Activated naive CD4-positive, alpha-beta T cell treated with anti-CD3 and anti-CD28 coated beads for 36 hours (primary cell): ENCODE measurements around the gene CFAP46. TPM values are rescaled to one million over a fixed set of nuclear protein-coding genes. Genes with fewer than 3 reads are reported as not detected.
A peak's percentile ranks its signal among the peaks of the same experiment; 100 is the strongest.

Source experiments
- CTCF ChIA-PET: fragments of 350-600 bp; sonication (Branson Sonifier 250); formaldehyde crosslinking; loops from one replicate; lab custom pipeline; 2021; ENCODE audit warnings: antibody characterized with exemption; lab: Charles Lee
- DNase-seq: peaks from one replicate; pipeline ENCODE4 v3.0.0-alpha.2; 2020
- H3K27ac Mint-ChIP-seq: one replicate; pipeline ENCODE4 v1.8.0; 2021; ENCODE audit warnings: mild to moderate bottlenecking, mixed read lengths
- H3K27me3 Mint-ChIP-seq: one replicate; pipeline ENCODE4 v1.8.0; 2021; ENCODE audit warnings: low read depth, mixed read lengths
- H3K36me3 Mint-ChIP-seq: one replicate; pipeline ENCODE4 v1.8.0; 2021; ENCODE audit warnings: low read depth, mixed read lengths
- H3K4me1 Mint-ChIP-seq: one replicate; pipeline ENCODE4 v1.8.0; 2021; ENCODE audit warnings: low read depth, mixed read lengths
- H3K4me3 Mint-ChIP-seq: one replicate; pipeline ENCODE4 v1.8.0; 2021; ENCODE audit warnings: mild to moderate bottlenecking, moderate library complexity, mixed read lengths
- H3K9me3 Mint-ChIP-seq: one replicate; pipeline ENCODE4 v1.8.0; 2021; ENCODE audit warnings: mixed read lengths
- intact Hi-C: fragments of 100-400 bp; cut with micrococcal nuclease; formaldehyde crosslinking; loops from one replicate; pipeline ENCODE4 v1.15.1; 2023
- total RNA-seq, 2 experiments: library from RNA; stranded (reverse); gene quantifications; one replicate each; pipeline ENCODE4 v1.2.3, GENCODE V29; 2021

Gene CFAP46
- total RNA-seq, 2 experiments from 2014 or later: not detected

DNA sequence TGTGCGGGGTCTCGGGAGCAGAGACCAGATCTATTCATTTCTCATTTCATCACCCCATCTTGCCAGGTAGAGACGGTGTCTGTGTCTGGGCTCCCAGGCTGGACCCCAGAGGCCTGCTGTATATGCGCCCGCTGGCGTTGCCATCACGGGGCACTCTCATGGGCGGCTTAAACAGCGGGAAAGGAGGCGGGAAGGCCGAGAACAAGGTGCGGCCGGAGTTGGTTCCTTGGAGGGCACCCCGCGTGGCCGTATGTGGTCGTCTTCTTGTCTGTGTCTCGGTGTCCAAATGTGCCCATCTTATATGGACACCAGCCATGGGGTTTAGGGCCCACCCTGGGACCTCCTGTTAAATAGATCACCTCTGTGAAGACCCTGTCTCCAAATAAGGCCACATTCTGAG, 2.1 kb upstream of the CFAP46 start:
- Mint-ChIP-seq H3K36me3 (no peaks in the 10 kb centered on the region), H3K27ac (no peak overlapping the region), H3K4me3 (no peak overlapping the region), H3K4me1 (peaks cover 5% of the 10 kb centered on the region), H3K9me3 (peaks cover 1% of the 10 kb centered on the region), H3K27me3 (peaks cover 47% of the 10 kb centered on the region)
- no peak for DNase-seq
- CTCF ChIA-PET: no interaction called here
- intact Hi-C loops: loop anchor here (5.0 to 10.0 kb wide), 3 partner anchors 150 to 283 kb away; no protein-coding TSS in a partner anchor

DNA sequence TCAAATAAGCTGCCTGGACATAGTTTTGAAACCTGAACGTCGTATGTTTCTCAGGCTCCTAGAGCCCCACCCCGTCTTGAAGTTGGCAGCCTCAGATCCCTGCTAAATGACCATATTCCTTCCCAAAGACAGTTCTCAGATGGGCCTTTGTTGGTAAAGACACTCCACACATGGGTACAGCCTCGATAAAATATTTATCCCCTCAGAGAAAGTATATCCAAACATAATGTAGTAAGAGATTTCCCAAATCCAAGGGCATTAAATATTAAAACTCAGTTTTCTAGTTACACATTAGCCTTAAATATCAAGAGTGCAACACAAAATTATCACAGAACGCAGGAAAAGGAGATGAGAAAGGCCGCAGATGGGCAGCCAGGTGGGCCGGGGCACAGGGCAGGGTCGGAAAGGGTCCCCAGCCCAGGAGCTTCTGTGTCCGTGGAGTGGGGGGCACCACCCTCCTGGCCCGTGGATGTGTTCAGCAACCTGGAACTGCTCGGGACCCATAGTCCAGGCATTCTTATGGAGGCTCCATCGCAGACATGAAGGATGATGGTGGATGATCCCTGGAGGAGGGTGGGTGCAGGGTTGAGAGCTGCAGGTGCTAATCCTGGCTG, 1.5 kb upstream of the CFAP46 start:
- no peak for DNase-seq
- Mint-ChIP-seq H3K4me3 (no peak overlapping the region), H3K27me3 (peaks cover 53% of the 10 kb centered on the region), H3K9me3 (peaks cover 1% of the 10 kb centered on the region), H3K36me3 (no peaks in the 10 kb centered on the region), H3K27ac (no peak overlapping the region), H3K4me1 (peaks cover 5% of the 10 kb centered on the region)
- intact Hi-C loops: loop anchor here (5.0 to 10.0 kb wide), 3 partner anchors 151 to 283 kb away; no protein-coding TSS in a partner anchor
- CTCF ChIA-PET: no interaction called here

DNA sequence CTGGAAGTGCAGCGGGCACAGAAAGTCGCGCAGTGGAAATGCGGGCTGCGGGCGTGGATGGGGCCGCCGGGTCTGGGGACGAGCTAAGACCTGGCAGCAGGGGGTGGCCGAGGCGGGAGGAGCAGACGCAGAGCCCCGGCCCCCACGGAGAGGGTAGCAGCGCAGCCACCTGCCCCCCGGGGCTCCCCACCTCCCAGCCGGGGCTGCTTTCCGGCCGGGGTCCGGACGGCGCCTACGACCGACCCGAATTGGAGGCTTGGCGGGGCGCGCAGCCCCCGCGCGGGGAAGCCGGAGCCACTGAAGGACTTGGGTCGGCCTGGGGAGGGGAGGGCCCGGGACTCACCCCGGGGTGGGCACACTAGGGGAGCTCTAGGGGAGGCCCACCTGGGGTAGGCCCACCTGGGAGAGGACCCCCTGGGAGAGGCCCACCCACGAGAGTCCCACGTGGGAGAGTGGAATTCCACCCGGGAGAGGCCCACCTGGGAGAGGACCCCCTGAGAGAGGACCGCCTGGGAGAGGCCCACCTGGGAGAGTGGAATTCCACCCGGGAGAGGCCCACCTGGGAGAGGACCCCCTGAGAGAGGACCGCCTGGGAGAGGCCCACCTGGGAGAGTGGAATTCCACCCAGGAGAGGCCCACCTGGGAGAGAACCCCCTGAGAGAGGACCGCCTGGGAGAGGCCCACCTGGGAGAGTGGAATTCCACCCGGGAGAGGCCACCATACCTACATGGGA, 854 bp upstream of the CFAP46 start:
- peak overlapping the region; percentile 72 for H3K4me3 Mint-ChIP-seq
- intact Hi-C loops: loop anchor here (5.0 to 10.0 kb wide), 3 partner anchors 152 to 284 kb away; no protein-coding TSS in a partner anchor
- peaks cover 1% of the 10 kb centered on the region for H3K9me3 Mint-ChIP-seq

DNA sequence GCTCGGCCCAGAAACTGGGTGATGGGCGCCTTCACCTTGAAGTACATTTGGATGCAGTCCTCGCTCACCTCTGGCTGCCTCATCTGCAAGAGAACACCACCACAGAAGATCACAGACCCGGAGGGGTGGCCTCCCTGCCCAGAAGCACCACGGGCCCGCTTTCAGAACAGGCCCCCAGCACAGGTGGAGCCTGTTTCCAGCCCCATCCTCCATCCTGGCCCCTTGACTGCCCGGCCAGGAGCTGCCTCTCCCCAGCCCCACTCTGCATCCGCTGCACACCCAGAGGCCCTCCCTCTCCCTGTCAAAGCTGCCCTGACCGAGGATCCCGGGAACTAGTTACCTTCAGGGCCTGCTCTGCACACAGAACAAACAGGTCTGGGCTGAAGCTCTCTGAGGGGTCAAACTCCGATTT, 724 bp downstream of the CFAP46 start:
- Mint-ChIP-seq H3K9me3 (no peaks in the 10 kb centered on the region), H3K4me1 (peaks cover 5% of the 10 kb centered on the region), H3K36me3 (no peaks in the 10 kb centered on the region), H3K27ac (no peak overlapping the region), H3K4me3 (peak overlapping the region; percentile 24), H3K27me3 (peaks cover 53% of the 10 kb centered on the region)
- intact Hi-C loops: loop anchor here (2.0 to 10.0 kb wide), 4 partner anchors 153 to 377 kb away; no protein-coding TSS in a partner anchor
- CTCF ChIA-PET: no interaction called here
- no peak for DNase-seq

More for the DNA sequence above, 854 bp upstream of the CFAP46 start:
- H3K4me1 Mint-ChIP-seq: peaks cover 5% of the 10 kb centered on the region
- no peak for DNase-seq
- peaks cover 55% of the 10 kb centered on the region for H3K27me3 Mint-ChIP-seq
- CTCF ChIA-PET: no interaction called here
- H3K27ac Mint-ChIP-seq: no peak overlapping the region
- no peaks in the 10 kb centered on the region for H3K36me3 Mint-ChIP-seq

DNA sequence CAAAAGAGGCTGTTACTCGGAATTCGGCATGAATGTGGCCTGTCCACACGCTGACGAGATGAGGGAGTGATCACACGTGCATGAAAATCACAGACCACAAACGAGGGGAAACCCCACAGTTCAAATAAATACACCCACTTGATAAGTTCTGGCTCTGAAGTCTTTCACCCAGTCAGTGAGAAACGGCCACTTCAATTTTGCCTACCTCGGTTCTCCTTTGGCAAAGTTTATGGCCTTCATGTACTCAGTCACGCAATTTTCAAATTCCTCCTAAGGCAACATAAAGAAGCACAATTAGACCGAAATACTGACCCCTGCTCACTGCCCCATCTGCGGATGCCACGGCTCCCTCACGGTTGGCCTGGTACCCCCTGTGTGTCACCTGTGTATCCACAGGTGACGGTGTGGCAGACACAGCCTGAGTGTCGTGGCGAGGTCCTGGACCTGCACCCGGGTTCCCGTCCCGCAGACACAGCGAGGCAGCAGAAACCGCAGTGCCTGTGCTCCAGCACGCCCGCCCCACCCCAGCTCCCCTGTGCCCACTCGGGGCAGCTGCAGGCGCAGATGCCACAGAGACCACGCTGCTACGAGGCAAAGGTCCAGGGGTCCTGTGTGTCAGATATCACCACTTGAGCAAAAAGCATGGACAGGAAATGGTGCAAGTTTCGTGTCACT, 1.4 kb downstream of the CFAP46 start:
- Mint-ChIP-seq H3K4me3 (no peak overlapping the region), H3K27ac (no peak overlapping the region), H3K4me1 (peaks cover 5% of the 10 kb centered on the region), H3K36me3 (no peaks in the 10 kb centered on the region), H3K27me3 (peaks cover 53% of the 10 kb centered on the region), H3K9me3 (no peaks in the 10 kb centered on the region)
- DNase-seq: no peak
- intact Hi-C loops: loop anchor here (1.0 to 10.0 kb wide), 5 partner anchors 154 to 378 kb away; no protein-coding TSS in a partner anchor
- CTCF ChIA-PET: interaction anchor here (0.7 to 1.5 kb wide), 6 partner anchors 22 to 599 kb away, joined by 3 to 9 read pairs (median 6); no protein-coding TSS in a partner anchor

DNA sequence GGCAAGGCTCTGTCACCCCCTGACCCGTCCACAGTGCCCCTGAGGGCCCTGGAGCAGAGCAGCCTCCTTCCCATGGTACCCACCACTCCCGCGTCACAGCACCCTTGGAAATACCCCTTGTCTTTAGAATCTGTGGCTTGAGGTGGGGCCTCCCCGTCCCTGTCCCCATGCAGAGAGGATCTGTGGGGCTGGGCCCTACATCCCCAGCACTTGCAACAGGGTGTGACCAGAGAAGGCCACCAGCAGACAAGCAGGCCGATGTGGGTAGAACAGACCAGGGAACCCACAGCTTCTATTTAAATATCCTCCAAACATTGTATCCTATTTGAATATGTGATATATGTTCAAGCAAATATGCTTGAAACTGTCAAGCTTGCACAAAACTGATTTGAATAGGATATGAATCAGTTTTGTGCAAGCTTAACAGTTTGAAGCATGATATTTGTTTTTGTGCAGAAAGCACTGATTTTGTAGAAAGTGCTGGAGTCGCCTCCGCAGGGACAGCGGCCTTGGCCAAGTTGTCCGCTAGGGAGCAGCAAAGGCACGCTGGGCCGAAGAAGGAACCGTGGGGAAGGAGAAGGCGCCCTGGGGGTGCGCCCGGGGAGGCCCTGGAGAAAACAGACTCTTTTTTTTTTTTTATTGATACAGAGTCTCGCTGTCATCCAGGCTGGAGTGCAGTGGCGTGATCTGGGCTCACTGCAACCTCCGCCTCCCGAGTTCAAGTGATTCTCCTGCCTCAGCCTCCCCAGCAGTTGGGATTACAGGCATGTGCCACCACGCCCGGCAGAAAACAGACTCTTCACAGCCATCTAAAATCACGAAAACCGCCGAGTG, 2.2 kb downstream of the CFAP46 start:
- no peaks in the 10 kb centered on the region for H3K36me3 Mint-ChIP-seq
- H3K4me1 Mint-ChIP-seq: peaks cover 5% of the 10 kb centered on the region
- no peak overlapping the region for H3K4me3 Mint-ChIP-seq
- no peaks in the 10 kb centered on the region for H3K9me3 Mint-ChIP-seq
- peak; percentile 72 for DNase-seq
- CTCF ChIA-PET: interaction anchor here (0.6 to 1.5 kb wide), 11 partner anchors 22 to 675 kb away, joined by 3 to 9 read pairs (median 4); no protein-coding TSS in a partner anchor
- H3K27me3 Mint-ChIP-seq: peaks cover 53% of the 10 kb centered on the region
- no peak overlapping the region for H3K27ac Mint-ChIP-seq
- intact Hi-C loops: loop anchor here (1.0 to 10.0 kb wide), 6 partner anchors 155 to 455 kb away; partner anchors contain the start of gene MTG1

DNA sequence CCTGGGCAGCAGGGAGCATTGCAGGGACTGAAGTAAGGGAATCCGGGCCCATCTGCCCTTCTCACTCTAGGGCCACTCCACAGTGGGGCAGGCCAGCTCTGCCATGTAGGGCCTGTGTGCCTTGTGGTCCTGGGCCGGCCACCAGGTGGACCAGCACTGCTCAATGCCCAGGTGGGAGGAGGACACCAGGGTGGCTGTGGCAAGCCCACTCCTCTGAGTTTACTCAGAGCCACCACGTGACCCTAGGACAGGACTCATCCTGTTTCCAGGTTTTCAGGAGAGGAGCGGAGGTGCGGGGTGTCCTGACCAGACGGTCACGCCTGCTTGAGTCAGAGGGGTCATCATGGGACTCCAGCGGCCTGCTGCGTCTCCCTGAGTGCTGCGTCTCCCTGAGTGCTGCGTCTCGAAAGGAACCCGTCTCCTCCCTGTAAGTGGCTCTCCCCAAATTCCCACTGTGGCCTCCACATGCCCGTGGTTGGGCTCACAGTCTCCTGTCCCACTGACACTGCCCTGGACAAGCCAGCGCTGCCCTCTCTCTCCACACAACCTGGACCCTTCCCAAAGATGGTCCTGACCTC, 2.9 kb downstream of the CFAP46 start:
- H3K27me3 Mint-ChIP-seq: peaks cover 47% of the 10 kb centered on the region
- CTCF ChIA-PET: interaction anchor here (0.7 to 1.7 kb wide), 6 partner anchors 23 to 675 kb away, joined by 3 to 9 read pairs (median 4); no protein-coding TSS in a partner anchor

DNA sequence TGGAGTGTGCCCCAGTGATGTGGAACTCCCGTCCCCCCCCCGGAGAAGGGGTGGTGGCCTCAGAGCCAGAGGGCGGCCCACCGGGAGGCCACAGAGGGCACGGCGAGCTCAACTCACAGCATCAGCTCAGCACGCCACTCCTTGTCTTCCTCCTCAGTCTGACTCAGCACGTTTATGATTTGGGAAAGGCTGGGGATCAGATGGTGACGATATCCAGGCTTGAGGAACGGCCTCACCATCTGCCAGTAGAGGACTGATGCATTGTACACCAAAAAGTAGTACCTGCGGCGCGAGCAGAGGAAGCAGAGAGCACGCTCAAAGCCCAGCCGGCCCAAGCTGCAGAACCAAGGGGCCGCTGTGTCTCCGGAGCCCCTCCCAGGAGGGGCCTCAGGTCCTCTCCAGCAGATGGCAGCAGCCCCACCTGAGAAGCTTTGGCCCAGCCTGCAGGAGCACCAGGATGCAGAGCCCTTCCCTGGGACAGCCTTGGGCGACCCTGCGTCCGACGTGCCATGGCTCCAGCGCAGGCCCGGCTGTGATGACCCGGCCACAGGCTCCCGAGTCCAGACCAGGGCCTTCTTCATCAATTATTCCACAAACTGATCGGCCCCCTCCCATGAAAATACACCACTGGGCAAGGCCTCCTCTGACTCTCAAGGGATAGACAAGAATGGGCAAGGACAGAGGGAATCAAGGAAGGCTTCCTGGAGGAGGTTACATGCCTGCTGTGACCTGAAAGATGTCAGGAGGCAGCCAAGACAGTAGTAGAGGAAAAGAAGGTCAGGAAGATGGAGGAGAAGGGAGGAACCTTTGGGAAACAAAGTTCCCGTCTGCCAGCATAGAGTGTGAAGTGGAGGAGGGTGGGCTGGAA, 3.7 kb downstream of the CFAP46 start:
- CTCF ChIA-PET: interaction anchor here (0.8 to 1.7 kb wide), 3 partner anchors 31 to 186 kb away, joined by 3 to 7 read pairs (median 4); no protein-coding TSS in a partner anchor
- no peaks in the 10 kb centered on the region for H3K9me3 Mint-ChIP-seq
- intact Hi-C loops: loop anchor here (10.0 kb wide), 1 partner anchor 456 kb away; the partner anchor contains the start of gene MTG1
- no peak overlapping the region for H3K27ac Mint-ChIP-seq
- peaks cover 39% of the 10 kb centered on the region for H3K27me3 Mint-ChIP-seq
- peaks cover 5% of the 10 kb centered on the region for H3K4me1 Mint-ChIP-seq
- no peak overlapping the region for H3K4me3 Mint-ChIP-seq
- DNase-seq: peak; percentile 49
- no peaks in the 10 kb centered on the region for H3K36me3 Mint-ChIP-seq

More for the DNA sequence above, 2.9 kb downstream of the CFAP46 start:
- H3K4me1 Mint-ChIP-seq: peaks cover 5% of the 10 kb centered on the region
- no peak overlapping the region for H3K27ac Mint-ChIP-seq
- H3K9me3 Mint-ChIP-seq: no peaks in the 10 kb centered on the region
- DNase-seq: no peak
- no peak overlapping the region for H3K4me3 Mint-ChIP-seq
- H3K36me3 Mint-ChIP-seq: no peaks in the 10 kb centered on the region
- intact Hi-C loops: loop anchor here (10.0 kb wide), 1 partner anchor 455 kb away; the partner anchor contains the start of gene MTG1

DNA sequence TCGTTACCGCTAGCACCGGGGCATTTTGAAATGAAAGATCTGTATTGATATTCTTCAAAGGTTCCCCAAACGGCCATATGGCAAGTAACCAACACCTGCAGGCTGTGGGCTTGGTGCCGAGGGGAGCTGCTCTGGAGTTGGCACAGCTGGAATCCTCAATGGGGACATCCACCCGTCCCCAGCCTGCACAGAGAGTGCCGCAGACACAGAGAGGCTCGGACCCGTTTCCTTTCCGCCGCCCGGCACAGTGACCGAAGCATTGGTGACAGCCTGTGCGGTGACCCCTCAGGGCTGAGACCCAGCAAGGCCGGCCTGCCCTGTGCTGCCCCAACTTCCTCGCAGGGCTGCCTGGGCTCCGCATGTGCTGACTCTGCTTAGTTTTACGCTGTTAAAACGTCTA, 4.5 kb downstream of the CFAP46 start:
- intact Hi-C loops: loop anchor here (10.0 kb wide), 1 partner anchor 457 kb away; the partner anchor contains the start of gene MTG1
- no peak overlapping the region for H3K4me3 Mint-ChIP-seq
- no peak overlapping the region for H3K27ac Mint-ChIP-seq
- DNase-seq: no peak
- H3K9me3 Mint-ChIP-seq: no peaks in the 10 kb centered on the region
- peaks cover 37% of the 10 kb centered on the region for H3K27me3 Mint-ChIP-seq
- peaks cover 4% of the 10 kb centered on the region for H3K4me1 Mint-ChIP-seq
- H3K36me3 Mint-ChIP-seq: no peaks in the 10 kb centered on the region
- CTCF ChIA-PET: interaction anchor here (0.8 to 1.7 kb wide), 2 partner anchors 33 to 187 kb away, joined by 4 to 7 read pairs; no protein-coding TSS in a partner anchor

DNA sequence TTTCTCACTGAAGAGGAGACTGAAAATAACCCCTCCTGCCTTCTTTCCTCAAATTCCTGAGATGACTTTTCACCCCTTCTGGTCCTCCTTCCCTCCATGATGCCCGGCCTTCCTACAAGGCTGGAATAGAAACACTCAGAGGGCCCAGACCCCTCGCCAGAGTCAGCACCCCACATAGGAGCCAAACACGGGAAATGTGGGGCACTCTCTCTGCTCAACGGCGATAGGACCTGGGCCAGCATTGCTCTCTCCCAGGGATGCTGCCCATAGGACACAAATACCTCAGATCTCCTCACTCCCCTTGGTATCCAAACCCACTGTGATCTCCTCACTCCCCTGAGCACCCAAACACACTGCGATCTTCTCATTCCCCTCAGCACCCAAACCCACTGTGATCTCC, 7.4 kb downstream of the CFAP46 start:
- Mint-ChIP-seq H3K27me3 (peaks cover 13% of the 10 kb centered on the region), H3K4me3 (no peak overlapping the region), H3K4me1 (peaks cover 19% of the 10 kb centered on the region), H3K27ac (no peak overlapping the region), H3K36me3 (no peaks in the 10 kb centered on the region), H3K9me3 (peaks cover 9% of the 10 kb centered on the region)
- DNase-seq: no peak
- intact Hi-C loops: loop anchor here (5.0 to 10.0 kb wide), 2 partner anchors 342 to 460 kb away; partner anchors contain the start of genes ADAM8 and MTG1
- CTCF ChIA-PET: no interaction called here
